Suprapubic skin (tissue), 4 donors: Measurements from ENCODE around the gene ANO8.

ENCODE experiments used
- CTCF ChIP-seq, 2 donors: fragments of 200-600 bp in 1 of 2; fragments of 450-650 bp in 1 of 2; sonication (generic) in 1 of 2; IDR thresholded peaks; one replicate each; pipeline ENCODE4 v1.5.1; 2016 to 2019; ENCODE audit warnings: antibody characterized with exemption in 2 of 2, mild to moderate bottlenecking in 1 of 2, moderate library complexity in 1 of 2
- POLR2A ChIP-seq, 2 donors: fragments of 450-650 bp; IDR thresholded peaks; one replicate each; pipeline ENCODE4 v1.6.1; 2017; ENCODE audit warnings: antibody characterized with exemption in 2 of 2, mild to moderate bottlenecking in 2 of 2, moderate library complexity in 2 of 2
- POLR2AphosphoS5 ChIP-seq, 3 donors: sonication (generic); formaldehyde crosslinking; IDR thresholded peaks; one replicate each; pipeline ENCODE4 v1.6.1; 2017; ENCODE audit warnings: antibody characterized with exemption in 3 of 3

DNA sequence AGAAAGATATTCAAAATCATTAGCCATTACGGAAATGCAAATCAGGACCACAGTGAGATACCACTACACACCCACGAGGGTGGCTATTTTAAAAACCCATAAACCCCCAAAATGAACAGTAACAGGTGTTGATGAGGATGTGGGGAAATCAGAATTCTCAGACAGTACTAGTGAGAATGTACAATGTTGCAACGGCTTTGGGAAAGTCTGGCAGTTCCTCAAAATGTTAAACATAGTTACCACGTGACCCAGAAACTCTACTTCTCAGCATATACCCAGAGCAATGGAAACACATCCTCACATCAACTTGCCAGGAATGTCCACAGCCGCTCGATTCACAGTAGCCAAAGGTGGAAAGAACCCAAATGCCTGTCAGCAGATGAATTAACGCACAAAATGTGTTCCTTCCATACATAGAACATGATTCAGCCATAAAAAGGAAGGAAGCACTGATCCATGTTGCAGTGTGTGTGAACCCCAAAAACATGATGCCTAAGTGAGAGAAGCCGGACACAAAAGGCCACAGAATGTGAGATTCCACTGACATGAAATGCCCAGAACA lies 35.5 kb upstream of the ANO8 start:
- TF ChIP-seq CTCF (IDR thresholded peaks at IDR 0.05) (no peak), POLR2AphosphoS5 (IDR thresholded peaks at IDR 0.05) (no peak), POLR2A (IDR thresholded peaks at IDR 0.05) (no peak)
